NCI-H526 (cell line): ENCODE measurements around the gene C1QTNF3.

ENCODE experiments used
- DNase-seq, 2 experiments: peaks; one replicate each; lab custom pipeline; 2025; lab: John Stamatoyannopoulos, UW

The C1QTNF3 gene

GRCh38 chr5:33997331-33997983, 45.6 kb downstream of the C1QTNF3 start:
- peak; percentile 60 to 88 for DNase-seq

- DNase-seq, result no peak
Observed at GRCh38 chr5:33995865-33996264, 47.1 kb downstream of the C1QTNF3 start.

DNA sequence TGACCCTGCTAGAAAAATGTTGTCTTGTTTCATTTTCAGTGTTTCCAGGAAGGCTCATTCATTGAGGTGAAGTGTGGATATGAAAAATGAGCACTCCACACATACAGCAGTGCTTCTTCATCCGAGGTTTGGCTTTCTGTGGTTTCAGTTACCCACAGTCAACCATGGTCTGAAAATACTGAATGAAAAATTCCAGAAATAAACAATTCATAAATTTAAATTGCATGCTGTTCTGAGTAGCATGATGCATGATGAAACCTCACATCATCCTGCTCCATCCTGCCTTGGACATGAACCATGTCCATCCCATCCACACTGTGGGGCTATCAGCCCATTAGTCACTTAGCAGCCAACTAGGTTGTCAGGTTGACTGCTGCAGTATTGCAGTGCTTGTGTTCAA, 48.2 kb downstream of the C1QTNF3 start:
- no peak for DNase-seq

DNA sequence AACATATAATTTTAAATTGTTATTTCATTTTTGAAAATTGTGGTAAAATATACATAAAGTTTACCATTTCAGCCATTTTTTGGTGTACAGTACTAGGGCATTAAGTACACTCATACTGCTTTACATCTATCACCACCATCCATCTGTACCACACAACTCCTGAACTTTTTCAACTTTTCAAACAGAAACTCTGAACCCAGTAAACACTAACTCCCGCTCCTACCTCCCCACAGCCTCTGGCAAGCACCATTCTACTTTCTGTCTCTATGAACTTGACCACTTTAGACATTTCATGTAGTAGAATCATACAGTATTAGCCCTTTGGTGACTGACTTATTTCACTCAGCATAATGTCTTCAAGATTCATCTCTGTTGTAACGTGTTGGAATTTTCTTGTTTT, 50.1 kb downstream of the C1QTNF3 start:
- DNase-seq, result no peak

DNA sequence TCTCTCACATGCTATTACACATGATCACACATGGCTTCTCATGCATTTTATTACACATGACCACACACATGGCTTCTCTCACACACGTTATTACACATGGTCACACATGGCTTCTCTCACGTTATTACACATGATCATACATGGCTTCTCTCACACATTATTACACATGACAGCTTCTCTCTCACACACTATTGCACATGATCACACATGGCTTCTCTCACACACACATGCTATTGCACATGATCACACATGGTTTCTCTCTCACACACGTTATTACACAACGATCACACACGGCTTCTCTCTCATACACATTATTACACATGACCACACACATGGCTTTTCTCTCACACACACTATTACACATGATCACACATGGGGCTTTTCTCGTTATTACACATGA, 57.6 kb downstream of the C1QTNF3 start:
- DNase-seq, result no peak

- DNase-seq, result no peak
Observed at GRCh38 chr5:33984671-33985124, 58.3 kb downstream of the C1QTNF3 start, which contains the start of gene SLC45A2. Gene SLC45A2 (minus strand): TSS chr5:33984693. CDS start chr5:33984583, 110 bp downstream.

GRCh38 chr5:33984178-33984577, 58.8 kb downstream of the C1QTNF3 start:
- DNase-seq, result no peak

DNA sequence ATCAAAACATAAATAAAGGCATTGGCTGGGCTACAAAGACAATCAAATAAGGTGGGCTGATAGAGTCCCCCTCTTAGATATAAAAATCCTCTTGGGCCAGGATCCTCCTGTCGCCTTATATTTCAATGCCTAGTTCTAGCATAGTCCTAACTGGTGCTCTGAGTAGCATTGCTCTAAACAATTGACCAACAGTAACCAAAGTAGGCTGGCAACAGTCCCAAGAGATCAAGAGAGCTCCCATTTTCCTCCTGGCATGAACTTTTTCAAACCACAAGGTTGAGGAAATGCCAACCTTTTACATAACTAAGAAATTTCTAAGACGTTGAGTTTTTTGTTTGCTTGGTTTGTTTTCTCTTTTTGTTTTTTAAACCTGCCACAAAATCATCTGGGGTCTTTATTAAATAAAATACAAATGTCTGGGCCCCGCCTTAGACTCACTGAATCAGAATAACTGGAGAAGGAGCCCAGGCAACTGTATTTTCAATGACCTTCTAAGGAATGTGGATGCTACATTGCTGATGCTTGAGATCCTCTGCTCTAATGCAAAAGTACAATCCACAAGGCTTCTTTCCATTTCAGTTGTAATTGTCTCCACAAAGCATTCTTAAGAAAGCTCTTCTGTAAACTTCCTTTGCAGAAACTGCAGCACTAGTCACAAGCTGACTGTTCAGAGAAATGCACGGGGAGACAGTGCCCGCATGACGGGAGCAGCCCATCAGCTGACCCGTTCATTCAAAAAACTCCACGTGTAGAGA, 61.4 kb downstream of the C1QTNF3 start:
- DNase-seq, result no peak

GRCh38 chr5:33980030-33980429, 63.0 kb downstream of the C1QTNF3 start:
- no peak for DNase-seq

- no peak for DNase-seq
Observed at GRCh38 chr5:33978306-33978705, 64.7 kb downstream of the C1QTNF3 start.

DNA sequence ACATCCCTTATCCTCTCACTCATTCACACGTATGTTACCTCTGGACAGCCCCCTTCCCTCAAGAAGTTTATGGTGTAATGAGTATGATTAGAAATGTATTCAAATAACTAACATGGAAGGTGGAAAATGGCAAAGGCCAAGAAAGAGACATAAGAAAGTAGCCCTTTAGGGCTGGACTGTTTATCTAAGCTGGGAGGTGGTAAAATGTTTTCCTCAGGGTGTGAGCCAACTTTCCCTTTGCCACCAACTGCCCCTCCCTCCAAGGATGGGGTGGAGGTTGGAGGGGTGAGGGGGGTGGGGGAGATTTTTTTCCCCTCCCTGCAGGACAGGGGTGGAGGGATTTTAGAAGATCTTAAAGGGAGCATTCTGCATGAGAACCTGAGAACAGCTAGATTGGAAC, 66.7 kb downstream of the C1QTNF3 start:
- no peak for DNase-seq

GRCh38 chr5:33975852-33976251, 67.2 kb downstream of the C1QTNF3 start:
- no peak for DNase-seq

- DNase-seq, result no peak
Observed at GRCh38 chr5:33973271-33973670, 69.7 kb downstream of the C1QTNF3 start.

- peak; percentile 6 to 77 for DNase-seq
Observed at GRCh38 chr5:33969572-33970452, 73.2 kb downstream of the C1QTNF3 start.

DNA sequence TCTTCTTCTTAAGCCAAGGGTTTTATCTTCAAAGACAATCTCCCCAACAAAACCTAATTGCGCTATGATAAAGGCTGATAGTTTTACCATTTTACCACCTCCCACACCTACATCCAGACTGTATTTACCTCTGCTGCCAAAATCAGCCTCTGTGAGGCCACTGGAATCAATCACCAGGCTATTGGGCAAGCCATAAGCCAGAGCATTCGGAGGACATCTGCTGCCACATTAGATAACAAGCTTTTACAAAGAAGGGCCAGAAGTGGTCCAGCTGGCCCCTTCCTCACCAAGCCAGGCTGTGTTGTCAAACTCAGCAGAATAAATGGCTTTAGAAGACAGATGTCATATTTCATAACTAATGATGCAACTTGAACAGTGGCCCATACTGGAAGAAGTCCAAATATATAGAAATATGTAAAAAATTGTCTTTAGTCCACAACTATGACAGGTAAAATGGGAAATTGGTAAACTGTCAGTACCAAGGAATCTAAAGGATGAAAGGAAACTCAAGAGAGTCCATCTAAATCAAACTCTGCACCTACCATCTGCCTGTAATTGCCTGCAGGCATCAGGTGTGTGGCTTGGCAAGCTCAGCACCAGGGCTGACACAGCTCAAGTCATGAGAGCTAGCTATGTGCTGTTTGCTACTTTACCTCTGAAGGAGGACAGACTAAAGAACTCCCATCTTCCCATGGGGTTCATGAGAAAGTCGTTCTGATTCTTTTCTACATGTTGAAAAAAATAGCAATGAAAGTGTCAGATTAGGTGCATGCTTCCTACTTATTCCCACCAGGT, 74.6 kb downstream of the C1QTNF3 start:
- no peak for DNase-seq
